HK-2 (cell line): ENCODE results near the gene CHCHD4.
A peak's percentile ranks its signal among the peaks of the same experiment; 100 is the strongest.

ENCODE experiments used
- DNase-seq: peaks from one replicate; pipeline ENCODE4 v3.0.0-alpha.2; 2018; ENCODE audit not compliant: unreplicated experiment

Gene CHCHD4

GRCh38 chr3:14150078-14150477, 25.4 kb upstream of the CHCHD4 start:
- no peak for DNase-seq

- no peak for DNase-seq
These were observed 23.6 kb upstream of the CHCHD4 start for GRCh38 chr3:14148041-14148985.

- no peak for DNase-seq
These were observed 22.9 kb upstream of the CHCHD4 start for GRCh38 chr3:14147617-14148016.

GRCh38 chr3:14147066-14147435, 22.4 kb upstream of the CHCHD4 start:
- no peak for DNase-seq

GRCh38 chr3:14146381-14147065, 21.9 kb upstream of the CHCHD4 start:
- DNase-seq, result no peak

- DNase-seq, result no peak
These were observed 21.2 kb upstream of the CHCHD4 start for GRCh38 chr3:14145670-14146380.

GRCh38 chr3:14145236-14145635, 20.6 kb upstream of the CHCHD4 start:
- DNase-seq, result no peak

GRCh38 chr3:14144423-14145075, 19.9 kb upstream of the CHCHD4 start:
- DNase-seq, result peak; percentile 41

GRCh38 chr3:14143271-14144225, 18.9 kb upstream of the CHCHD4 start:
- peak; percentile 38 for DNase-seq

GRCh38 chr3:14142567-14143270, 18.0 kb upstream of the CHCHD4 start:
- DNase-seq, result no peak

GRCh38 chr3:14141602-14142341, 17.1 kb upstream of the CHCHD4 start:
- no peak for DNase-seq

GRCh38 chr3:14141144-14141543, 16.5 kb upstream of the CHCHD4 start:
- no peak for DNase-seq

- DNase-seq, result no peak
These were observed 16.0 kb upstream of the CHCHD4 start for GRCh38 chr3:14140668-14141067.

- no peak for DNase-seq
These were observed 15.1 kb upstream of the CHCHD4 start for GRCh38 chr3:14139771-14140170.

- no peak for DNase-seq
These were observed 14.4 kb upstream of the CHCHD4 start for GRCh38 chr3:14138878-14139655.

GRCh38 chr3:14138109-14138877, 13.6 kb upstream of the CHCHD4 start:
- no peak for DNase-seq

- no peak for DNase-seq
These were observed 12.8 kb upstream of the CHCHD4 start for GRCh38 chr3:14137445-14137844.

- no peak for DNase-seq
These were observed 12.3 kb upstream of the CHCHD4 start for GRCh38 chr3:14137004-14137403.
